ENCODE results near the gene SLC4A7.

DNA sequence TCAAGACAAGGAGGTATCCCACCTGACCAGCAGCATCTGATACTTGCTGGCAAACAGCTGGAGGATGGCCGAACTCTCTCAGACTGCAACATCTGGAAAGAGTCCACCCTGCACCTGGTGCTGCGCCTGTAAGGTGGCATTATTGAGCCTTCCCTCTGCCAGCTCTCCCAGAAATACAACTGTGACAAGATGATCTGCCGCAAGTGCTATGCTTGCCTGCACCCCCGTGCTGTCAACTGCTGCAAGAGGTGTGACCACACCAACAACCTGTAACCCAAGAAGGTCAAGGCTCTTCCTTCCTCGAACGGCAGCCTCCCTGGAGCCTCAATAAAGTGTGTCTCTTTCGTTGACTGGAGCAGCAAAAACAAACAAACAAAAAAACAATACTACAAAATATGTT is 2.2 kb upstream of the SLC4A7 start:
- no peak for TF ChIP-seq CTCF (IDR thresholded peaks at IDR 0.05)
- TF ChIP-seq EZH2 (IDR thresholded peaks at IDR 0.05; ENCODE audit: borderline replicate concordance, insufficient read depth, low read depth, low read length, poor library complexity, severe bottlenecking) = no peak
